Muscle layer of duodenum (tissue), 2 donors: ENCODE measurements around the gene EXOSC1.

ENCODE experiments used
- H3K27ac ChIP-seq: one replicate; pipeline ENCODE4 v1.7.0; 2013; ENCODE audit warnings: mild to moderate bottlenecking, low read length
- H3K27me3 ChIP-seq: one replicate; pipeline ENCODE4 v1.7.0; 2013; ENCODE audit warnings: low read depth, mild to moderate bottlenecking, control low read depth, low read length
- H3K36me3 ChIP-seq, 2 donors: one replicate each; pipeline ENCODE4 v1.7.0; 2013; ENCODE audit warnings: low read length in 2 of 2, control low read depth in 1 of 2, mild to moderate bottlenecking in 1 of 2; ENCODE audit not compliant: insufficient read depth in 2 of 2, control insufficient read depth in 1 of 2
- H3K4me1 ChIP-seq, 2 donors: one replicate each; pipeline ENCODE4 v1.7.0; 2013; ENCODE audit warnings: low read length in 2 of 2, mild to moderate bottlenecking in 2 of 2, control low read depth in 1 of 2, moderate library complexity in 1 of 2; ENCODE audit not compliant: insufficient read depth in 2 of 2, control insufficient read depth in 1 of 2
- H3K4me3 ChIP-seq, 2 donors: one replicate each; pipeline ENCODE4 v1.7.0; 2013; ENCODE audit warnings: low read length in 2 of 2, low read depth in 1 of 2, mild to moderate bottlenecking in 1 of 2
- H3K9me3 ChIP-seq, 2 donors: one replicate each; pipeline ENCODE4 v1.7.0; 2013; ENCODE audit warnings: low read length in 2 of 2, control low read depth in 1 of 2, mild to moderate bottlenecking in 1 of 2; ENCODE audit not compliant: control insufficient read depth in 1 of 2
- donor health status: healthy.

The EXOSC1 gene

GRCh38 chr10:97388152-97388551, 57.7 kb downstream of the EXOSC1 start:
- peaks cover 34 to 53% of the 10 kb centered on the region in 2 donors for H3K36me3 ChIP-seq
- H3K27me3 ChIP-seq = no peaks in the 10 kb centered on the region
- H3K27ac ChIP-seq = no peak overlapping the region
- H3K9me3 ChIP-seq = no peaks in the 10 kb centered on the region
- no peak overlapping the region for H3K4me3 ChIP-seq
- H3K4me1 ChIP-seq = no peaks in the 10 kb centered on the region
